Left lung (tissue), 10 donors: ENCODE data around the gene SLC12A4. TPM values are rescaled to one million over a fixed set of nuclear protein-coding genes. Genes with fewer than 3 reads are reported as not detected.

Experiments used
- ATAC-seq: fragments of 200-7000 bp; cut with Tn5 transposase; one replicate; pipeline ENCODE4 v1.9.1; 2020; ENCODE audit warnings: moderate library complexity
- DNase-seq, 4 donors: peaks; one replicate each; pipeline ENCODE4 v3.0.0-alpha.2; 2013 to 2020
- H3K27ac ChIP-seq, 2 donors: fragments of 200-600 bp; sonication (generic) in 1 of 2; one replicate each; pipeline versions ENCODE4 v1.5.0 to v1.8.0; 2020 to 2021
- H3K27me3 ChIP-seq, 2 donors: fragments of 200-600 bp; sonication (generic) in 1 of 2; one replicate each; pipeline versions ENCODE4 v1.5.0 to v1.8.0; 2020 to 2021
- H3K36me3 ChIP-seq, 2 donors: fragments of 200-600 bp; sonication (generic) in 1 of 2; one replicate each; pipeline versions ENCODE4 v1.5.0 to v1.8.0; 2020 to 2021
- H3K4me1 ChIP-seq, 2 donors: fragments of 200-600 bp; one replicate each; pipeline ENCODE4 v1.8.0; 2021
- H3K4me3 ChIP-seq, 2 donors: fragments of 200-600 bp; sonication (generic) in 1 of 2; one replicate each; pipeline versions ENCODE4 v1.5.0 to v1.8.0; 2020 to 2021; ENCODE audit warnings: mild to moderate bottlenecking in 1 of 2
- H3K9me3 ChIP-seq, 2 donors: fragments of 200-600 bp; sonication (generic) in 1 of 2; one replicate each; pipeline versions ENCODE4 v1.5.0 to v1.8.0; 2020 to 2021
- intact Hi-C, 2 donors: fragments of 100-400 bp; cut with DNase I; formaldehyde crosslinking; loops; one replicate each; pipeline versions ENCODE4 v1.11.2 to v1.14.2; 2022
- polyA plus RNA-seq, 6 donors: library from polyadenylated mRNA; unstranded; fragments of 120-200 nt; gene quantifications; one replicate each; pipeline ENCODE4 v1.2.1, GENCODE V29; 2013; ENCODE audit not compliant: insufficient read length in 6 of 6
- total RNA-seq, 2 donors: library from RNA; stranded (reverse); fragmentation: NEBNext Ultra II Directional; extraction: Animal tissue kit (Norgen Biotek cat#: 25700); gene quantifications; one replicate each; pipeline ENCODE4 v1.2.1, GENCODE V29; 2021
- TF ChIP-seq, protein P1 (sequence below), 2 donors: fragments of 200-600 bp; sonication (generic) in 1 of 2; IDR thresholded peaks; one replicate each; pipeline versions ENCODE4 v1.5.0 to v1.8.0; 2021; ENCODE audit warnings: antibody characterized with exemption in 2 of 2
- donor health status: DM: no; HTN: yes; CAD: no.
- donor health status: DM: no; HTN: no; CAD: no.

Gene SLC12A4
- total and polyA plus RNA-seq, 8 donors, result 42.6 to 121 (median 52.7) TPM

DNA sequence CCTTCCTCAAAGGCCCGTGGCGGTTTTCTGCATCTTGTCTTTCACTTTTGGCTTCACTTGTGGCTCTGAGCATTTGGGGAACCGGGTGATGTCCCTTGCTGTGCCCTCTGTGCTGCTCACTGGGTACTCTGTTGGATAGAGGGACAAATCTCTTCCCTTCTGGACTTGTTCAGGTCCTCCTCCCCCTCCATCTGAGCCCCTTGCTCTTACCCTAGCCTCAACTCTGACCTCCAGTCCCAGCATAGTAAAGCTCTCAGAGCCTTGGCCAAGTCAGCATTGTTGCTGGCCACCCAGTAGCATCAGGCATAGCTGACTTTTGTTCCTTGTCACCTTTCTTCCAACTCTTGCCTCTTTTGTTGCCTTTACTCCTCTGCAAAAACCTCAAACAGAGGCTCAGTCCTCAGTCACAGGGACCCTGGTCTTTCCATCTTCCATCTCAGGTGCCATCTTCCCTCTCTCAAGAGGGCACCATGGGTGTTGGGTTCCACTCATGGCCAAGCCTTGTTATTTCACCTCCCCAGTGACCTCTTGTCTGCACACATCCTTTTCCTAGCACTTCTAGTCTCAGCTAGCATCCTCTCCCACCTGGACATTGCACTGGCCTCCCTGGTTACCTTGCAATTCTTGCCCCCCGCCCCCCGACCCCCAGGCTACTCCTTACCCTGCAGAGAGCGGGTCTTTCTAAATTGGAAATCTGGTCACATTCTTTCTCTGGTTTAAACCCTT is 31.4 kb downstream of the SLC12A4 start:
- H3K4me1 ChIP-seq, result peaks cover 7 to 25% of the 10 kb centered on the region in 2 donors
- no peak for ATAC-seq
- no peaks in the 10 kb centered on the region for H3K9me3 ChIP-seq

DNA sequence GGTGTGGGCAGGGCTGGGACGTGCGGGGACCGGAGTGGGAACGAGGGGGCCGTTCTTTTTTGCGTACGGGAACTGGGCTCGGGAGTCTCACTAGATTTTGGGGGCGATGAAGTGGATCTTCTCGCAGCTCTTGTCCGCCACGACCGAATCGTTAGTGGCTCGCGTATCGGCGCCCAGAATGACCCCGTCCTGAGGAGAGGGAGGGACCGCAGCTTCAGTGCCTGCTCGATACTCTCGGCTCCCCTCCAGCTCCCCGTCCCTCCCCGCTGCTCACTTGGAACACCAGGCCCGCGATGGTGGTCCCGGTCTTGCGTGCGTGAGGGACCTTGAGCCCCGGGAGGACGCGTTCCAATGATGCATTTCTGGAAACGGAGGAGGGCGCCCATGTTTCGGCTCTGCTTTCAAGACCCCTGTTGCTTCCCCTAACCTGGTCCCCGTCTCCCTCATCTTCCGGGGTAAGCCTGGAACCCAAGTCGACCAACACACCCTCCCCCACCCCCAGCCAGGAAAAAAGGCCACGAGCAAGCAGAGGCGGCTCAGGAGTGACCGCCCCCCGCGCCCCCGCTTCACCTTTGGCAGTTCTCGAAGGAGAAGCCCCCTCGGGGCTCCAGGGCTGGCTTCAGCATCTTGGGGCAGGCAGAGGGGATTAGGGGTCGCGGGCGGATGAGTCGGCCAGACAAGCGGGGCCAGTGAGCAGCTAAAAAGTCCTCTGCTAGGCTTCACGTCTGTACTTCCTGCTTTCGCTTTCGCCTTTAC is 32.1 kb downstream of the SLC12A4 start, which contains the start of gene PSMB10:
Gene PSMB10 (minus strand): TSS at position 727 of the 756 bp plus-strand sequence. CDS start 101 bp downstream, at position 626.
- TF ChIP-seq, protein P1, sequence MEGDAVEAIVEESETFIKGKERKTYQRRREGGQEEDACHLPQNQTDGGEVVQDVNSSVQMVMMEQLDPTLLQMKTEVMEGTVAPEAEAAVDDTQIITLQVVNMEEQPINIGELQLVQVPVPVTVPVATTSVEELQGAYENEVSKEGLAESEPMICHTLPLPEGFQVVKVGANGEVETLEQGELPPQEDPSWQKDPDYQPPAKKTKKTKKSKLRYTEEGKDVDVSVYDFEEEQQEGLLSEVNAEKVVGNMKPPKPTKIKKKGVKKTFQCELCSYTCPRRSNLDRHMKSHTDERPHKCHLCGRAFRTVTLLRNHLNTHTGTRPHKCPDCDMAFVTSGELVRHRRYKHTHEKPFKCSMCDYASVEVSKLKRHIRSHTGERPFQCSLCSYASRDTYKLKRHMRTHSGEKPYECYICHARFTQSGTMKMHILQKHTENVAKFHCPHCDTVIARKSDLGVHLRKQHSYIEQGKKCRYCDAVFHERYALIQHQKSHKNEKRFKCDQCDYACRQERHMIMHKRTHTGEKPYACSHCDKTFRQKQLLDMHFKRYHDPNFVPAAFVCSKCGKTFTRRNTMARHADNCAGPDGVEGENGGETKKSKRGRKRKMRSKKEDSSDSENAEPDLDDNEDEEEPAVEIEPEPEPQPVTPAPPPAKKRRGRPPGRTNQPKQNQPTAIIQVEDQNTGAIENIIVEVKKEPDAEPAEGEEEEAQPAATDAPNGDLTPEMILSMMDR (IDR thresholded peaks at IDR 0.05), result no peak
- Histone ChIP-seq H3K27ac (peak within 1 kb of the TSS; percentile 91 to 97), H3K4me1 (peaks cover 7 to 25% of the 10 kb centered on the region in 2 donors), H3K36me3 (peaks cover 0 to 57% of the 10 kb centered on the region in 2 donors), H3K4me3 (peak within 1 kb of the TSS; percentile 70 to 97), H3K9me3 (no peaks in the 10 kb centered on the region), H3K27me3 (no peaks in the 10 kb centered on the region)
- ATAC-seq, result peak; percentile 59
- intact Hi-C loops, result no loop called here
- peak in 3 of 4 donors; percentile 42 to 84 (median 58) for DNase-seq

More for the DNA sequence above, 31.4 kb downstream of the SLC12A4 start:
- H3K27ac ChIP-seq, result peak overlapping the region; percentile 91 to 97
- peaks cover 0 to 50% of the 10 kb centered on the region in 2 donors for H3K36me3 ChIP-seq
- DNase-seq, result peak in 1 of 4 donors; percentile 82
- intact Hi-C loops, result no loop called here
- TF ChIP-seq, protein P1 (IDR thresholded peaks at IDR 0.05), result no peak
- peak overlapping the region; percentile 70 to 97 for H3K4me3 ChIP-seq
- no peaks in the 10 kb centered on the region for H3K27me3 ChIP-seq

DNA sequence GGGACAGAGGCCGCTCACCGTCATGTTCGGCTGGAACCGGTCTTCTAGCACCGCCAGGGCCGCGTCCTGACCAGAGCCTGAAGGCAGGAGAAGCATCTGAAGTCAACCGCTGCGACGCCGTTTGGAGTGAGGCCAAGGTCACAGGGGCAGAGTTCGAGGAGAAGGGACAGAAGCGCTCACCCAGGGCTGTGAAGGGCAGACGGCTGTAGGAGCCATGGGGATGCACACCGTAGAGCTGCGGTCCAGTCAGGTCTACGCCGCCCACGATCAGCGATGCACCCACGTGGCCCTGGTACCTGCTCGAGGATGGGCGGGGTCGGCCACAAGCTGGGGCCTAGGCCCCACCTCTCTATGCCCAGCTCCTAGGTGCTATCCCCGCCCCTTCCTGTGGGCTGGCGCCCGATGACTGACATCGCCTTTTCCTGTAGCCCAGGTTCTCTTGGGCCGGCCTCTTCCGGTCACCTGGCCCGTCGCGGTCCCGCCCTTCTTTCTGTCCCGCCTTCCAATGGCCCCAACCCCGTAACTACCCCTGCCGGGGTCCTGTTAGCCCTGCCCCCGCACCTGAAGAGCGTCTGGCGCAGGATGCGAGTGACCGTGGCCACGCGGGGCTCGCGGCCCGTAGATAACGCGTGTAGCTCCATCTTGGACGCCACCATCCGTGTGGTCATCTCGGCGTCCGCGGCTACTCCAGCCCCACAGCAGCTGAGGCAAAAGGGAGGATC is 32.9 kb downstream of the SLC12A4 start:
- Histone ChIP-seq H3K27ac (peak overlapping the region; percentile 91 to 97), H3K36me3 (peaks cover 0 to 59% of the 10 kb centered on the region in 2 donors), H3K4me3 (peak overlapping the region; percentile 70 to 97), H3K27me3 (no peaks in the 10 kb centered on the region), H3K9me3 (no peaks in the 10 kb centered on the region), H3K4me1 (peaks cover 7 to 25% of the 10 kb centered on the region in 2 donors)
- TF ChIP-seq, protein P1 (IDR thresholded peaks at IDR 0.05), result peak in 1 of 2 donors; percentile 29
- ATAC-seq (peak; percentile 95), DNase-seq (peak; percentile 94 to 100 (median 97))
- intact Hi-C loops, result no loop called here

DNA sequence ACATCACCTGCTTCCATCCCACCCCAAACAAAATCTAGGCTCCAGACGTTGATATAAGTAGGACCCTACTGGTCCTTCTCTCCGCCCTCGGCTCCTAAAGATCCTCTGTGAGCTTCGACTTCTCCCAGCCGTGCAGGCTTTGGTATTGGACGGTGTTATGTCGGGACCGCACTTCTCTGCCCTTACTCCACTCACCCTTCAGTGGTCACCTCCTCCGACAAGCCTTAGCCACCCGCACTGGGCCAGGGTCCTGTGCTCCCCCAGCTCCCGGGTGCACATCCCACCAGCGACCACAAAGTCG is 33.4 kb downstream of the SLC12A4 start:
- H3K4me3 ChIP-seq, result peak overlapping the region; percentile 70 to 97
- ATAC-seq (no peak), DNase-seq (peak in 1 of 4 donors; percentile 24)
- H3K27ac ChIP-seq, result peak overlapping the region in 1 of 2 donors; percentile 97
- H3K36me3 ChIP-seq, result peaks cover 0 to 60% of the 10 kb centered on the region in 2 donors
- no peaks in the 10 kb centered on the region for H3K9me3 ChIP-seq
- intact Hi-C loops, result no loop called here
- no peaks in the 10 kb centered on the region for H3K27me3 ChIP-seq
- TF ChIP-seq, protein P1 (IDR thresholded peaks at IDR 0.05), result no peak
- peaks cover 7 to 25% of the 10 kb centered on the region in 2 donors for H3K4me1 ChIP-seq
